Measurements from ENCODE around the gene DTD2.
A peak's percentile ranks its signal among the peaks of the same experiment; 100 is the strongest.
"Not testable (repeated sequence)": the region's sequence is repeated elsewhere in the genome, so short reads cannot be mapped to it uniquely, and the experiment has no call there.

Gene DTD2

DNA sequence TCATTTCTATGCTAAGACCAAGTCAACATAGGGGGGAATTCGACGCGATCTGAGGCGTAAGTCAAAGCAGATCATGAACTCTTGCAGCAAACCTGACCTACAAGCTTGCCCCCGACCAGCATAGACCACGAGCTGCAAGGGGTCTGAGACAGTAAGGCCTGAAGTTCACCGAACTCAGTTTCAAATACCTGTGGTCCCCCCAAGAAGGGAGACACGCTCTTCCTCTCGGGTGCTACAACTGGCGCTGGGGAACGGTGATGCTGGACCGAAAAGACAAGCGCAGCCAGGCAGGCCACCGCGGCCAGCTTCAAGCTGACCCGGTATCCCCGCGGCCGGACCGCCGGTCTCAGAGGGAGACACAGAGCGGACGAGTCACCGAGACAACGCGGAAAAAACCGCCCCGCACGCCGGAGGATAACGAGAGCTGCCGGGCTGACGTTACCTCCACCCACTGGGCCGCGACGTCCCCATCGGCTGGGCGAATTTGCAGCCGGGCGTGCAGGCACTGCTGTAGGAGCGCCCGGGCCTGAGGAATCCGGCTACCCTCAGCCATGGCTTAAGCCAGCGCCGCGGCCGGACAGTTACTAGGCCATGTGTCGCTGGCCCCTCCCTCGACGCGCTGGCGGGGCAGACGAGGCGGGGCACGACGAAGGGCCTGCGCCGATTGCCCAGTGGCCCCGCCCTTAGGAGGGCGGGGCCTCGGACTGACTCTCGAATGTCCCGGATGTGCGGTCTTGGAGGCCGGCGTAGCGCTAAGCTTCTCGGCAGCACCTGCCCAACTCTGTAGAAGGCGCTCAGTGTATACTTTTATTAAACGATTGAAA lies at the start of gene DTD2:
TSS of gene DTD2 (minus strand) at position 666 of the 824 bp plus-strand sequence. CDS start at position 553, 113 bp downstream.
- peak; percentile 95 for DNase-seq

DNA sequence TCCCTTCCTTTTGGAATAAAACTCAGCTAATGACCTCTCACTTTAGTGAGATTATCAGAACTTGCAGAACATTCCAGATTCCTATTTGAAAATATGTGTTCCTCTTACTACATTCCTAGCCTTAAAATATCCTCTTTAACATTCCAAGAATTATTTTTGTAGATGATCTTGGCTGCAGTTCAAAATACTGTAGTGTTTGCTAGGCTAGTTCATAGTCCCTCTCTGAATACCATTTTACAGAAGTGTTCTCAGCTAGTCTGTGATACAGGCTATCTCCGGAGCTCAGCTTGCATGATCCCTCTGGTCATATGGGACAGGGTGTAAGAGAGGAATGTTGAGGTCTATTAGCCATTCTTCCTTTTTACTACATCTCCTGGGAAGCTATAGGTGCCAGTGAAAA lies 48.1 kb upstream of the DTD2 start:
- DNase-seq, result no peak

DNA sequence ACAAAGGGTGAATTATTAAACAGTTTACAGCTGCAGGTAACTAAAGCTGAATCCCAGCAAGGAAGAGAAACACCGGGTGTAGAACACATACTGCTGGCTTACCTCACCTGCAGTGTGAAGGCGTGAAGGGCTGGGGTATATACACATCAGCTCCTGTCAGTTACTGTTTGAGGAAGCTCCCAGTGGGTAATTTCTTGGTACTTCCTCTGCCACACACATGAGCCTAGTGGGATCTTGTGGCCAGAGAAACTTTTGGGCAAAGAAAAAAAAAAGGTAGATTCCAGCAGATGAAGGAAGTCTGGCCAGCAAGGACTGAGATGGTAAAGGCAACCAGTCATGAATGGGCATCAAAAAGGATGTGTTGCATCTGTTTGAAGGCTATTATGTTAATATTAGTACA lies 44.6 kb upstream of the DTD2 start:
- no peak for DNase-seq

GRCh38 chr14:31492759-31493498 lies 35.6 kb upstream of the DTD2 start:
- DNase-seq, result no peak

DNA sequence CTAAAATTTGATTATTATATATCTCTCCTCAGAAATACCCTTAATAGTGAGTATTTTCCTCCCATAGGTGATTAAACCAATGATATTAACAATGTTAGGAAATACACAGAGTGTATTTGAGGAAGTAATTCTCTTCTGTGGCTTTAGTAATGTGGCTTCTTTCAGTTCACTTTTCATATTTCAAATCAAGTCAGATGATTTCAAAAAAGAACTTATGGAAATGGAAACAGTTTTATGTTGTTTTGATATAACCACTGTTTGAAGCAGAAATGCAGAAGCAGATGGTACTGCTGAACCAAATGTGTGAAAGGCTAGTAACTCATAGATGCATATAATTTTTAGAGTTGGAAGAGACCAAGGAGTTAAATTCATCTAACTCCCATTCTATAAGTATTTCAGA lies 32.4 kb upstream of the DTD2 start:
- DNase-seq, result no peak

DNA sequence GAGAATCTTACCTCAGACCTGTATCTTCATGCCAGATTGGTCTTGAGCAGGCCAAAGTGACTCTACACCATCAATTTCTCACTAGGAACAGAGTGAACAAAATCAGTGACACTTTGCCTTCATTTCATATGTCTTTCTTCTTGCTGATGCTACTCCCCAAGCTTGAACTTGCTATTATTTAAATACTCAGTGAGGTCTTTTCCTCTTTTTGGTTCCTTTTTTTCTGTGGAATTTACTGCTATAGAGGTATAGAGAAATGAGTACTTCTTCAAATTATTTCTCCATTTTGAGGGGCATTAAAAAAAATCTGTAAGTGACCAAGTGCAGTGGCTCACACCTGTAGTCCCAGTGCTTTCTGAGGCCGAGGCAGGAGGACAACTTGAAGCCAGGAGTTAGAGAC lies 30.6 kb upstream of the DTD2 start, which contains the start of gene GPR33:
TSS of gene GPR33 (minus strand) at position 154 of the 400 bp plus-strand sequence. CDS start 4,074 bp downstream, outside the sequence.
- DNase-seq, result no peak

DNA sequence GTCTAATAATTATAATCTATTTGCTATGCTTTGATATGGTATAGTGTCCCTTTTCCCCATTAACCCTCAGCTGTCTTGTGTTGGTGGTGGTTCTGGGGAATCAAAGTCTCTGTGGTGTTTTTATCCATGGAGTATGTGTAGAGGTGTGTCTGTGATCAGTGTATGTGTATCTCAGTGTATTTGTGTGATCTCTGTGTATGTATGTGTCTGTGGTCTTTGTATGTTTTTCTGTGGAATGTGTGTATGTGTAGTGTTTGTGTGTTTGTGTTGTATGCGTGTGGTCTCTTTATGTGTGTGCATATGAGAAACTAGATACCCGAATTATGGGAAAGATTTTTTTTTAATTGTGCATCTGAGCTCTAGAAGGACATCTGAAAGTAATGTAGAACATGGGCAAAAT lies 29.5 kb upstream of the DTD2 start:
- no peak for DNase-seq

GRCh38 chr14:31484754-31485153 lies 27.4 kb upstream of the DTD2 start:
- DNase-seq, result no peak

DNA sequence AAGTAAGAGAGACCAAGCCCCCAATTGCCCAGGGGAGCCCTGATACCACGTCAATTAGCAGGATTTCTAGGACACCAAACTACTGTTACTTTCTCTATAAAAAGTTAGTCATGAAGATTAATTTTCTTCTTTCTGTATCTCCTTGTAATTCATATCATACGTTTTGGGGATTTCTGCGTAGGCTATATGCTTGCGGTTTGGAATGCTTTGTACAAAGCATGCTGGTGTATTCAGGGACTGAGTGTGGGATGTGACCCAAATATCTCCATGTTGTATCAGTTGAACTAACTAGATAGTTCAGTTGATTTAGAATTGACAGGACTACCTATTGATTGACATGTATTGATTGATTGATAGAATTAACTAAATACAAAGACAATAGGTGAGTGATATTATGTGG lies 22.9 kb upstream of the DTD2 start:
- DNase-seq, result no peak

GRCh38 chr14:31479027-31479426 lies 21.7 kb upstream of the DTD2 start:
- DNase-seq, result no peak

GRCh38 chr14:31477248-31477647 lies 19.9 kb upstream of the DTD2 start:
- DNase-seq, result no peak

GRCh38 chr14:31476131-31476866 lies 19.0 kb upstream of the DTD2 start:
- DNase-seq, result no peak

GRCh38 chr14:31466554-31466953 lies 9.2 kb upstream of the DTD2 start:
- no peak for DNase-seq

DNA sequence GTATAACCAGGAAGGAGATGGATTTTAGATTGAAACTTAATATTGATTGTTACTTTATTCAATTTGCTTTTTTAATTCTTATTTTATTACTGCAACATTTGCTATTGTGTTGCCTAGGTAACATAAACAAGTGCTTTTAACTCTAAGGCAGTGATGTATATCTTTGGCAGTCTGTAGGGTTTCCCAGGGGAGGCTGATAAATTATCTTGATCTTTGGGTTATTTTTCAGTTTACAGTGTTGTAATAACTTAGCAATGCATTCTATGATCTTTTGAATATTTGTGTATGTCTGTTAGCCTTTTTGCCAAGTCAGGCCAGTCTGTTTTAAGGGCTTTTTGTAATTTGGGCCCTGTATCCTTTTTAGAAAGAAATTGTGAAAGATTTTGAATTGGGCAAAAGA lies 7.8 kb upstream of the DTD2 start:
- no peak for DNase-seq

- not testable (repeated sequence) for DNase-seq
These were observed 5.1 kb upstream of the DTD2 start for GRCh38 chr14:31462450-31462849.

- no peak for DNase-seq
These were observed 4.2 kb upstream of the DTD2 start for GRCh38 chr14:31461545-31461944.

DNA sequence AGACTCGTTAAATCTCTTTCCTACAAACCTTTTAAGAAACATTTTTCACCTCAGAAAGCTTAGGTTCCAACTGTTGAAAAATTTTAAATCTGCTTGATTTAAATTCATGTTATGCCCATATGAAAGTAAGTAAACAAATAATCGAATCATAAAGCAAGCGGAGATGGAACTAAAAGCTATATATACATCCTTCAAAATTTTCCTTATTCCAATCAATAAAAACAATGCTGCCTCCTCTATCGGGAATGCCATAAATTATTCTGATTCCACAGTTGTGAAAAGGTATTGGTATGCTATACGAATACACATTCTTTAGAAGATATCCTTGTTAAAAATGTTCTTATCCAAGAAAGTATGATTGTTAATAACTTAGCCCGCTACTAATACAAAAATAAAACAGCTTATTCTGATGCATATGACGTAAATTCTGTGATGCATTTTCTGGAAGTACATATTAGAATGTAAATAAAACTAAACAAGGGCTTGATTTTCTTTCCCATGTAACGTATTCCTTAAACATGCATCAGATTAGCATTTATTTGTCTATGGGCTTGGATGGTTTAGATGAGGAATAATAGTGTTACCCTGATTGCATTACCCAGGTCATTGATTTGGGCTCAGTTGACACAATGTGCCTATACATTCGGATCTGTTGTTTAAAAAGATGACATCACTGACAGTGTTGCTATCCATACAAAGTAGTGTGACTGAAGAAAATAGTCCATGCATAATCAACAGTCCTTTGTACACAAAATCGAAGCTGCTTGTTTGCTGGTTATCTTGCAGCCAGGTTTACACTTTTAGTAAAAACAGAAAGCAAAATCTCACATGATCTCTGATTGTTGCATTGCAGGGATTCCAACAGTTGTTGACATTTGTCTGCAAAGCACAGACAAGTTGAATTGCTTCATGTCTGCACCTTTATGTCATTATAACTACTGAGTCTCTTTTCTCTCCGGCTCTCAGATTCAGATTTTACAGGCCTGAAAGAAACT lies 656 bp upstream of the DTD2 start:
- DNase-seq, result no peak

- DNase-seq, result peak; percentile 20
These were observed 7.2 kb downstream of the DTD2 start for GRCh38 chr14:31449971-31450610.

DNA sequence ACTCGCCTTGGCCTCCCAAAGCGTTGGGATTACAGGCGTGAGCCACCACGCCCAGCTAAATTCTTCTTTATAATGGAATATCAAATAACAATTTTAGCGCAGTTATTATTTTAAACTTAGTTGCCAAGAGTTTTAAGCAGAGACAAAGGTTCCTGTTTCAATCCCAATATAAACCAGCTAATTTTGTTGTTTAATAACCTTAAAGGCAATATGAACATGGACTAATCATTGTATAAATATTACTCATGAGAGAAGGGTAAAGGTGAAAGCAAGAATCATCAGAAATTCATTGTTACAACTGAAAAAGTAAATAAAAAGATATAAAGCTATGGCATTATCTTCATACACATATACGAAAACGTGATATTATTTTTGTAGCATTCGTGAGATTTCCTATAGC lies 8.2 kb downstream of the DTD2 start:
- DNase-seq, result no peak

- no peak for DNase-seq
These were observed 11.6 kb downstream of the DTD2 start for GRCh38 chr14:31445703-31446102.

- DNase-seq, result no peak
These were observed 15.0 kb downstream of the DTD2 start for GRCh38 chr14:31442284-31442683.
